ENCODE results near the gene PSMG1. TPM values are rescaled to one million over a fixed set of nuclear protein-coding genes. Genes with fewer than 3 reads are reported as not detected.
"Not testable (repeated sequence)": the region's sequence is repeated elsewhere in the genome, so short reads cannot be mapped to it uniquely, and the experiment has no call there.

The PSMG1 gene, protein sequence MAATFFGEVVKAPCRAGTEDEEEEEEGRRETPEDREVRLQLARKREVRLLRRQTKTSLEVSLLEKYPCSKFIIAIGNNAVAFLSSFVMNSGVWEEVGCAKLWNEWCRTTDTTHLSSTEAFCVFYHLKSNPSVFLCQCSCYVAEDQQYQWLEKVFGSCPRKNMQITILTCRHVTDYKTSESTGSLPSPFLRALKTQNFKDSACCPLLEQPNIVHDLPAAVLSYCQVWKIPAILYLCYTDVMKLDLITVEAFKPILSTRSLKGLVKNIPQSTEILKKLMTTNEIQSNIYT
- 10 to 100 TPM; 10.7 to 16.1 TPM for total RNA-seq
- 10 to 100 TPM; 27.3 to 39.0 (median 36.8) TPM for polyA plus RNA-seq
- total RNA-seq, result 3.0 to 53.3 (median 17.2) reads per million in 6 experiments

DNA sequence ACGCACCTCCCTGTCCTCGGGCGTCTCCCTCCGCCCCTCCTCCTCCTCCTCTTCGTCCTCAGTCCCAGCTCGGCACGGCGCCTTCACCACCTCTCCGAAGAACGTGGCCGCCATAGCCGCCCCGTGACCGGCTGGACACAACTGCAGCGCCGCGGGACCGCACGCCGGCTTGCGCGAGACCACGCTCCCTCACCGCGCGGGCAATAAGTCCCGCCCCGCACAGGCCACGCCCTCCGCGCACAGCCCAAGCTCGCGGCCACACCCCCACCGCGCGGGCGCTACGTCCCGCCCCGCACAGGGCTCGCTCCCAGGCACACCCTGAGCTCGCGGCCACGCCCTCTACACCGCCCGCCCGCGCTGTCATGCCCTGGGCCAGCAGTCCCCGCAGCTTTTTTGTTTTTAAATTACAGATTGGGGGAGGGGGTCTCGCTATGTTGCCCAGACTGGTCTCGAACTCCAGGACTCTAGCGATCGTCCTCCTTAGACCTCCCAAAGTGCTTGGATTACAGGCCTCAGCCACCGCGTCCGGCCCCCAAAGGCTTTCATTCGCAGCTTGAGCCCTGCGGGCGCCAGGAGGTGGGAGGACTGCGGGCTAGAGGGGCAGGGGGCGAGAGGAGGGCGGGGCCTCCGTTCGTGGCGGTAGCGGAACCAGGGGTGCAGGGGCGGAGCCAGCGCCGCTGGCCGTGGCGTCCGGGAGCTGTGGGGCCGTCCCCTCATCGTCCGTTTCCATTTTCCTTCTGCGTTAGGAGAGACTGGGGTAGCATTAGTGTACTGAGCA lies at the start of gene PSMG1:
PSMG1 (minus strand) TSS at position 180 of the 778 bp plus-strand sequence; CDS start at position 114, 66 bp downstream.
- Mint-ChIP-seq H3K36me3 (peaks cover 0 to 14% (median 0%) of the 10 kb centered on the region in 3 donors), H3K4me1 (peaks cover 17 to 50% (median 45%) of the 10 kb centered on the region in 4 donors), H3K9me3 (no peaks in the 10 kb centered on the region), H3K27me3 (no peaks in the 10 kb centered on the region), H3K27ac (peak within 1 kb of the TSS; percentile 83 to 99 (median 96)), H3K4me3 (peak within 1 kb of the TSS; percentile 89 to 99 (median 96))
- ATAC-seq (peak; percentile 88 to 90), DNase-seq (peak; percentile 86 to 95 (median 93))
- POLR2A ChIA-PET, result interaction anchor here (1.1 to 2.7 kb wide), 7 partner anchors 14 to 417 kb away, joined by 4 to 40 read pairs (median 7); partner anchors contain the start of genes BRWD1 and HMGN1

DNA sequence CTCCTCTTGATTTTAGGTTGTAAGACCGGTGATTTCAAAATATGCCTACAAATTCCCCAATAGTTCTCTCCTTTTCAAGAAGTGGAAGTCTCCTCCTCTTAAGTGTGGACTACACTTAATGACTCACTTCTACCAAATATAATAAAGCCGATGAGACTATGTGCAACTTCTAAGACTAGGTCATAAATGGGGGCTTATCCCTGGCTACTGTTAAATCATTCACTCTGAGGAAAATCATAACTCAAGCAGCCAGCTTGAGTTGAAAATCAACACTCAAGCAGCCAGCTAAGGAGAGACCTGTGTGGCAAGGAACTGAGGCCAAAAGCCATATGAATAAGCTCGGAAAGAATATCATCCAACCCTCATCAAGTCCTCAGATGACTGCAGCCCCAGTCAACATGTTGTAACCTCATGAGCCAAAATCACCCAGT lies 49.6 kb upstream of the PSMG1 start:
- Mint-ChIP-seq H3K9me3 (no peaks in the 10 kb centered on the region), H3K4me1 (peaks cover 3 to 30% (median 15%) of the 10 kb centered on the region in 4 donors), H3K36me3 (peaks cover 8 to 86% (median 28%) of the 10 kb centered on the region in 3 donors), H3K27ac (peak overlapping the region in 3 of 10 donors; percentile 4 to 69 (median 17)), H3K27me3 (no peaks in the 10 kb centered on the region), H3K4me3 (no peak overlapping the region)
- no peak for DNase-seq
- POLR2A ChIA-PET, result no interaction called here
- no peak for ATAC-seq

DNA sequence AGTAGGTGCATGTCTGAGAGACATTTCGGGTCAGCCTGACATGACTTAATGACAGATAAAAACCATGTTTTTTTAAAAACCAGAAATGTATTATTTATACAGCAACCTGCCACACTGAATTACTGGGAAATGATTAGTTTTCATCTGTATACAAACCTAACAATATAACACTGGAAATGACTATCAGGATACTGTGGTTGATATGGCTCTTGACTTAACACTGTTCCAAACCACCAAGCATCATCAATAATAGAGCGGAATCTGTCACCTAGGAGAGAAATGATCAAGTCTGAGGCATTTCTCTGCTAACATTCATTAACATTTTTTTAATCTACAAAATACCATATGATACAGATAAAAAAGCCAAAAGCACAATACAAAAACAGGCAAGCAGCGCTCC lies 41.7 kb upstream of the PSMG1 start:
- peak overlapping the region in 5 of 10 donors; percentile 15 to 54 (median 36) for H3K27ac Mint-ChIP-seq
- peaks cover 0 to 9% (median 5%) of the 10 kb centered on the region in 4 donors for H3K4me1 Mint-ChIP-seq
- no peak for DNase-seq
- H3K27me3 Mint-ChIP-seq, result no peaks in the 10 kb centered on the region
- H3K9me3 Mint-ChIP-seq, result no peaks in the 10 kb centered on the region
- POLR2A ChIA-PET, result no interaction called here
- no peak overlapping the region for H3K4me3 Mint-ChIP-seq
- H3K36me3 Mint-ChIP-seq, result peaks cover 11 to 81% (median 18%) of the 10 kb centered on the region in 3 donors
- ATAC-seq, result no peak

DNA sequence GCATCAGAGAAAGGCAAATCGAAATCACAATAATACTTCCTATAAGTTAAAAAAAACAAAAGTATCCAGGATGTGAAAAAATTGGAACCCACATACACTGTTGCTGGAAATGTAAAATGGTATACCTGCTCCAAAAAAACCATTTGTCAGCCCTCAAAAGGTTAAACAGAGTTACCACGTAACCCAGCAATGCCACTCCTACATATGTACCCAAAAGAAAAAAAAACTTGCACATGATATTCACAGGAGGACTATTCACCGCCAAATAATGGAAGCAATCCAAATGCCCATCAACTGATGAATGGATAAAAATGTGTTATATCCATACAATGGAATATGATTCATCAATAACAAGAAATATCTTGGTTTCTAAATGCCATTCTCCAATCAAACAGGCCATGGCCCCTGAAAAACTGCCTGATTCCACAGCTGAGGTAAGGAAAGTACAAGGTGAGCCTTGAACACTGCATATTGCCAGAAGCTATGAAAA lies 38.8 kb upstream of the PSMG1 start:
- no peaks in the 10 kb centered on the region for H3K9me3 Mint-ChIP-seq
- POLR2A ChIA-PET, result no interaction called here
- peaks cover 15 to 82% (median 22%) of the 10 kb centered on the region in 3 donors for H3K36me3 Mint-ChIP-seq
- DNase-seq (no peak), ATAC-seq (no peak)
- no peaks in the 10 kb centered on the region for H3K27me3 Mint-ChIP-seq
- peaks cover 0 to 9% (median 6%) of the 10 kb centered on the region in 4 donors for H3K4me1 Mint-ChIP-seq
- no peak overlapping the region for H3K4me3 Mint-ChIP-seq
- peak overlapping the region in 2 of 10 donors; percentile 35 to 64 for H3K27ac Mint-ChIP-seq

DNA sequence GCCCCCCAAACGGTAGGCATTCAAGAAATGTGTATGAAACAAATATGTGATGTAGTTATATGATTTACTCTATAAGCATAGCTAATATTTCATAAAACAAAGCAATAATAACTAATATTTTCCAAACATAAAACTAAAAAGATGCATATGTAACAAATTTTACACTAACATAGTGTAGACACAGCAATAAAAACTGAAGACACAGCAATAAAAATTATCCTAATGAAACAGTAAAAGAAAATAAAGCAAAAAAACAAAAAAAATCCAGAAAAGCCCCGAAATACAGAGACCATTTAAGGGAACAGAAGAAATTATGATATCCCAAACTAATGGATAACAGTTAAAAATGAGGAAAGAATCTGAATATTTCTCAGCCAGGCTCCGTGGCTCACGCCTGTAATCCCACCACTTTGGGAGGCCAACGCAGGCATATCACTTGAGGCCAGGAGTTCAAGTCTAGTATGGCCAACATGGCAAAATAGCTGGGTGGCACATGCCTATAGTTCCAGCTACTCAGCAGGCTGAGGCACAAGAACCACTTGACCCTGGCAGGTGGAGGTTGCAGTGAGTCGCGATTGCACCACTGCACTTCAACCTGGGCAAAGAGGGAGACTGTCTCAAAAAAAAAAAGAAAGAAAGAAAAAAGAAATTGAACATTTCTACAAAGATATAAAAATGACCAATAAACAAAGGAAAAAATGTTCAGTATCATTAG lies 38.2 kb upstream of the PSMG1 start:
- Mint-ChIP-seq H3K27ac (peak overlapping the region in 3 of 10 donors; percentile 15 to 64 (median 35)), H3K4me1 (peaks cover 0 to 9% (median 6%) of the 10 kb centered on the region in 4 donors), H3K4me3 (no peak overlapping the region), H3K27me3 (no peaks in the 10 kb centered on the region), H3K36me3 (peaks cover 15 to 76% (median 20%) of the 10 kb centered on the region in 3 donors), H3K9me3 (no peaks in the 10 kb centered on the region)
- ATAC-seq (no peak), DNase-seq (no peak)
- POLR2A ChIA-PET, result no interaction called here

DNA sequence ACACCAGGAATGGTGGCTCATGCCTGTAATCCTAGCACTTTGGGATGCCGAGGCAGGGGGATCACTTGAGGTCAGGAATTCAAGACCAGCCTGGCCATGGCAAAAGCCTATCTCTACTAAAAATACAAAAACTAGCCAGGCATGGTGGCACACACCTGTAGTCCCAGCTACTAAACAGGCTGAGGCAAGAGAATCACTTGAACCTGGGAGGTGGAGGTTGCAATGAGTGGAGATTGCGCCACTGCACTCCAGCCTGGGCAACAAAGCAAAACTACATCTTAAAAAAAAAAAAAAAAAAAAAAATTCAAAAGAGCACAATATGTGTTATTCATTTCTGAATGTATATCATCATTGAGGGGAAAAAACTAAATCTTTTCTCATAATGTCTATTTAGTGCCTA lies 37.6 kb upstream of the PSMG1 start:
- H3K9me3 Mint-ChIP-seq, DNase-seq, POLR2A ChIA-PET, H3K4me1 Mint-ChIP-seq, ATAC-seq, H3K27ac Mint-ChIP-seq, H3K27me3 Mint-ChIP-seq, H3K4me3 Mint-ChIP-seq: not testable (repeated sequence)
- H3K36me3 Mint-ChIP-seq, result peaks cover 15 to 72% (median 20%) of the 10 kb centered on the region in 3 donors

DNA sequence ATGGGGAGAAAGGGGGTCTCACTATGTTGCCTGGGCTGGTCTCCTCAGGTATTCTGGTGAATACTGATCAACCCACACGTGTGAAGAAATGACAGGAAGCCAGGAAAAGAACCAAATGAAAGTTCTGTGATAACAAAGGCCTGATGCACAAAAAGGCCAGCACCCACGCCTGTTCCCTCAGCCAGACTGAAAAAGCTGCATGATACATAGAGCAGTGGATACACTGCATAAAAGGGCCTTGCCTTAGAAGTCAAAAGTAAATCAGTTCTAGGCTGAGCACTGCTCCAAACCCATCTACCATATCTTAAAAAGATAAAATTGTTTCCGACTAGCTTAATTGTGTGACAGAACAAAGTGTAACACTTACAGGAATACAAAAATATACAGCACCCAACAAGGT lies 36.9 kb upstream of the PSMG1 start:
- POLR2A ChIA-PET, result interaction anchor here (0.7 kb wide), 1 partner anchor 94 kb away, joined by 3 read pairs; the partner anchor contains the start of gene BRWD1

DNA sequence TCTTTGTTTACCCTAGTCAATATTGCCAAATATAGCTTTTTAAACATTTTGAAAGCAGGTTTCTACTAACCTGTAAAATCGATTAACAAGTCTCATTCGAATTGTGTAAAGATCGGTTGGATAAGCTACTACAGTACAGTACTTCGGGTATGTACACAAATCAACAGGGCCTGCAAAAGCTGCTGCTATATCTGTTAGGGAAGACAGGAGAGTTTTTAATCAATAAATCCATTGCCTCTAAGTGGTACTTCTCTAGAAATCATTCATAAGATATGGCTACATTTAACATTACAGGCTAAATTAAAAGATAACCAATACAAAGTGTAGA lies 34.8 kb upstream of the PSMG1 start:
- no peak for ATAC-seq
- H3K36me3 Mint-ChIP-seq, result peaks cover 4 to 70% (median 27%) of the 10 kb centered on the region in 3 donors
- H3K27me3 Mint-ChIP-seq, result no peaks in the 10 kb centered on the region
- POLR2A ChIA-PET, result no interaction called here
- H3K9me3 Mint-ChIP-seq, result no peaks in the 10 kb centered on the region
- no peak for DNase-seq
- H3K27ac Mint-ChIP-seq, result peak overlapping the region in 1 of 10 donors; percentile 10
- H3K4me1 Mint-ChIP-seq, result peaks cover 0 to 7% (median 3%) of the 10 kb centered on the region in 4 donors
- no peak overlapping the region for H3K4me3 Mint-ChIP-seq

More for the DNA sequence above, 36.9 kb upstream of the PSMG1 start:
- peaks cover 14 to 74% (median 22%) of the 10 kb centered on the region in 3 donors for H3K36me3 Mint-ChIP-seq
- H3K9me3 Mint-ChIP-seq, result no peaks in the 10 kb centered on the region
- H3K27me3 Mint-ChIP-seq, result no peaks in the 10 kb centered on the region
- no peak for ATAC-seq
- DNase-seq, result no peak
- H3K4me1 Mint-ChIP-seq, result peaks cover 0 to 9% (median 5%) of the 10 kb centered on the region in 4 donors
- H3K27ac Mint-ChIP-seq, result no peak overlapping the region
- no peak overlapping the region for H3K4me3 Mint-ChIP-seq

DNA sequence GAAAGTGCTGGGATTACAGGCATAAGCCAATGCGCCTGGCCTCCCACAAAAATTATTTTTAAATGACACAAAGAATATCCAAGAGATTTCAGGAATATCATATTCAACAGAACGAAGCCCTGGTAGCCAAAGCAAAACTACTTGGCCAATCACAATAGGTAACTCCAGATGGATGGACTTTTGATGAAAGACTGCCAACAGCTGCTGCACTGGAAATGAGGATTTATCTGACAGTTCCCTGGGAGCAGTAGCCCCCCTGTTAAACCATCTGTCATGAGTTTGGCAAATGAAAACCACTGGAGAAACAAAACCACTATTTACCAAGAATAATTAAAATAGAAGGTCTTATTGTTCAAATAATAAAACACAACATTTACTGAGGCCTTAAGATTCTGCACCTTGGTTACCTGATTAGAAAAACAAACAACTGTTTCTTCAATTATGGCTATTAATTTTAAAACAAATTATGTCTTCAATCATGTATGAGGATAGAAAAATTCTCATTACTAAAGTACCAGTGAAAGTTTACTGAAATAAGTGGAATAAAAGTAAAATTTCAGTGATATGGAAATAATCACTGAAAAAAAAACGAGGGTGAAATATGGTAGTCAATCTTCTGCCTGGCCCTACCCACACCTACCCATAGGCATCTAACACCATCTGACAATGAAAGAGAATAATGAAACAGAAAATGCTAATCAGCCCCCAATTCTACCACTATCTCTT lies 34.3 kb upstream of the PSMG1 start:
- POLR2A ChIA-PET, result no interaction called here
- Mint-ChIP-seq H3K4me3 (no peak overlapping the region), H3K36me3 (peaks cover 4 to 69% (median 27%) of the 10 kb centered on the region in 3 donors), H3K4me1 (peaks cover under 1 to 9% (median 3%) of the 10 kb centered on the region in 4 donors), H3K27me3 (no peaks in the 10 kb centered on the region), H3K9me3 (no peaks in the 10 kb centered on the region), H3K27ac (peak overlapping the region in 1 of 10 donors; percentile 67)
- no peak for DNase-seq
- ATAC-seq, result no peak

DNA sequence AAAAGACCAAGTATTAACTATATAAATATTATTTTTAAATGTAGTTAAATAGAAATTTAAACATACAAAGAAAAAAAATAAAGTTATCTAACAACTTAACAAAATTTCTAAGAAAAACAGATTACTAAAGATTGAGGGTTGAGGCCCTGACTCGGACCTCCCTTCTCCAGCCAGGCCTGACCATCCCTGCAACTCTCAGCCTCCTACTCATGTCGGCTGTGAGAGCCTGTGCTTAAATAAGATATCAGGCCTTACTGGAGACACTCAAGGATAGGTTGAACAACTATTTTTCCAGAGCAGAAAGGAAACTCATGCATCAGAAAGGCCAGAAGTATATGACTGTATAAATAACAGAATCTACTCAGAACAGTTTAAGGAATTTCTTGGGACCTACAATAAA lies 33.0 kb upstream of the PSMG1 start:
- Mint-ChIP-seq H3K27me3 (no peaks in the 10 kb centered on the region), H3K27ac (no peak overlapping the region), H3K36me3 (peaks cover 4 to 67% (median 30%) of the 10 kb centered on the region in 3 donors), H3K4me1 (peaks cover 3 to 12% (median 10%) of the 10 kb centered on the region in 4 donors), H3K9me3 (no peaks in the 10 kb centered on the region), H3K4me3 (no peak overlapping the region)
- ATAC-seq (no peak), DNase-seq (no peak)
- POLR2A ChIA-PET, result interaction anchor here (0.6 kb wide), 2 partner anchors 68 to 92 kb away, joined by 3 to 5 read pairs; no protein-coding TSS in a partner anchor

DNA sequence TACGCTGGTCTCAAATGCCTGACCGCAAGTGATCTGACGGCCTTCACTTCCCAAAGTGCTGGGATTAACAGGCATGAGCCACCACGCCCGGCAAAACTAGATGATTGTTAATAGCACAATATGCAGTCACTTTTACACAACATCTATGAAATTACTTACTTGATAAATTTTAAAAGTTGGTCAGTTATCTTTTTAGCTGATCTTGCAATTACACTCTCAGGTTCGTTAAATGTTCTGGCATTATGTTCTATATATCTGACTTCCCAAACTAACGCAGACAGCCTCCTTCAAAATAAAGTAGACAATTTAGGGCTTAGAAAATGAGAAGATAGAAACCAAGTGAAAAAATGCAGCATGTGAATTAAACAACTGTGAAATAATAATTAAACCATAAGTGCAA lies 31.8 kb upstream of the PSMG1 start:
- no peak for DNase-seq
- H3K4me1 Mint-ChIP-seq, result peaks cover 11 to 22% (median 18%) of the 10 kb centered on the region in 4 donors
- H3K9me3 Mint-ChIP-seq, result no peaks in the 10 kb centered on the region
- POLR2A ChIA-PET, result interaction anchor here (0.6 kb wide), 1 partner anchor 30 kb away, joined by 5 read pairs; no protein-coding TSS in a partner anchor
- no peak for ATAC-seq
- peaks cover 4 to 72% (median 36%) of the 10 kb centered on the region in 3 donors for H3K36me3 Mint-ChIP-seq
- no peak overlapping the region for H3K27ac Mint-ChIP-seq
- H3K4me3 Mint-ChIP-seq, result no peak overlapping the region
- H3K27me3 Mint-ChIP-seq, result no peaks in the 10 kb centered on the region
